ENCODE results near the gene NUS1. TPM values are rescaled to one million over a fixed set of nuclear protein-coding genes. Genes with fewer than 3 reads are reported as not detected.
A peak's percentile ranks its signal among the peaks of the same experiment; 100 is the strongest.

The NUS1 gene
- total and polyA plus RNA-seq, 2 of the 13 experiments (the other 11 are each of a cell fraction or from before 2014, with no cell fraction given), result 18.3 to 18.6 TPM

DNA sequence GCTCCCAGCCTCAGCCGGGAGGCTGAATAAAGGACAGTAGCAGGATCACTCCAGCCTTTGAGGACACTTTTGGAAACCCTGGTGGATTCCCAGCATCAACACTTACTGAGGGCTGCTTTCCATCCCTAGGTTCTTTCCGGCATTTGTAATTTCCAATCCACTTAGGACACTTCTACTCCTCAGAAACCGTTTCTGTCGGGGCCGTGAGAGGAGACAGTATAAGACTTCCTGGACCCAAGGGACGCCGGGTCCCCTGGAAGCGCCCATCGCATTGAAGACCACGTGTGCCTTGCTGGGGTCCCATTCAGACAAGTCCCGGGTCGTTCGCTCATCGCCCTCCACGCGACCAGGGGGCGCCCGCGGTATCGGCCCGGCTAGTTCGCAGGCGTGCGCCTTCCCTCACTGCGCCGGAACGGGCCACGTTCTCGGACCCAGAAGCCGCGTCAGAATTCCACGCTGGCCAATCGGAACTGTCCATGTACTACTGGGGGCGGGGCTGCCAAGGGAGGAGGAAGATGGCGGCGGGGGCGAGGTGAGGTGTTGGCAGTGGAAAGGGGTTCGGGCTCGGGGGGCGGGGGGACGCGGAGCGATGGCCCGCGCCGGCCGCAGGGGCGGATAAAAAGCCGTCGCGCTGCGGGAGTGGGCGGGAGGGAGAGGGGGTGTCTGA, at the start of gene NUS1 (continued):
- peak; percentile 25; the same call in 1 of the 2 replicates for TF ChIP-seq FOXP4 (CRISPR knock-in tag; IDR thresholded peaks at IDR 0.05)
- TF ChIP-seq ZNF235 (CRISPR knock-in tag; IDR thresholded peaks at IDR 0.05; ENCODE audit: borderline replicate concordance), result no peak
- no peak for TF ChIP-seq ZSCAN20 (CRISPR knock-in tag; IDR thresholded peaks at IDR 0.05; ENCODE audit: borderline replicate concordance)
- TF ChIP-seq ARID3A (IDR thresholded peaks at IDR 0.05; ENCODE audit: low read depth, low read length), result peak; percentile 38; the same call in 1 of the 2 replicates
- TF ChIP-seq, protein P1, sequence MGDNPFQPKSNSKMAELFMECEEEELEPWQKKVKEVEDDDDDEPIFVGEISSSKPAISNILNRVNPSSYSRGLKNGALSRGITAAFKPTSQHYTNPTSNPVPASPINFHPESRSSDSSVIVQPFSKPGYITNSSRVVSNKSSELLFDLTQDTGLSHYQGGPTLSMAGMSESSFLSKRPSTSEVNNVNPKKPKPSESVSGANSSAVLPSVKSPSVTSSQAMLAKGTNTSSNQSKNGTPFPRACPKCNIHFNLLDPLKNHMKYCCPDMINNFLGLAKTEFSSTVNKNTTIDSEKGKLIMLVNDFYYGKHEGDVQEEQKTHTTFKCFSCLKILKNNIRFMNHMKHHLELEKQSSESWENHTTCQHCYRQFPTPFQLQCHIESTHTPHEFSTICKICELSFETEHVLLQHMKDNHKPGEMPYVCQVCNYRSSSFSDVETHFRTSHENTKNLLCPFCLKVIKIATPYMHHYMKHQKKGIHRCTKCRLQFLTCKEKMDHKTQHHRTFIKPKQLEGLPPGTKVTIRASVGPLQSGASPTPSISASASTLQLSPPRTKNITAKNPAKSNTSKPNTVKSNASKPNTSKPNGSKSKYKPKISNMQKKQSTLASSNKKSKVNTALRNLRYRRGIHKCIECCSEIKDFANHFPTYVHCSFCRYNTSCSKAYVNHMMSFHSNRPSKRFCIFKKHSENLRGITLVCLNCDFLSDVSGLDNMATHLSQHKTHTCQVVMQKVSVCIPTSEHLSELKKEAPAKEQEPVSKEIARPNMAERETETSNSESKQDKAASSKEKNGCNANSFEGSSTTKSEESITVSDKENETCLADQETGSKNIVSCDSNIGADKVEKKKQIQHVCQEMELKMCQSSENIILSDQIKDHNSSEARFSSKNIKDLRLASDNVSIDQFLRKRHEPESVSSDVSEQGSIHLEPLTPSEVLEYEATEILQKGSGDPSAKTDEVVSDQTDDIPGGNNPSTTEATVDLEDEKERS (CRISPR knock-in tag; IDR thresholded peaks at IDR 0.05), result peak; percentile 86
- TF ChIP-seq GTF2F1 (IDR thresholded peaks at IDR 0.05; ENCODE audit: low read length), result 0 out of 2 replicates have a peak, but pooled peaks have one; percentile 22
- TF ChIP-seq CEBPZ (IDR thresholded peaks at IDR 0.05; ENCODE audit: low read length), result no peak
- peak; percentile 94 for TF ChIP-seq TEAD3 (CRISPR knock-in tag; optimal IDR thresholded peaks at IDR 0.05; ENCODE audit: borderline replicate concordance)
- 0 out of 2 replicates have a peak, but pooled peaks have one; percentile 15 for TF ChIP-seq ZNF17 (CRISPR knock-in tag; IDR thresholded peaks at IDR 0.05)
- no peak for TF ChIP-seq ZNF557 (CRISPR knock-in tag; IDR thresholded peaks at IDR 0.05)
- TF ChIP-seq AGO2 (optimal IDR thresholded peaks at IDR 0.05; ENCODE audit: low read depth, low read length), result peak; percentile 1
- TF ChIP-seq ZNF337 (CRISPR knock-in tag; IDR thresholded peaks at IDR 0.05; ENCODE audit: borderline replicate concordance, low read depth), result no peak
- TF ChIP-seq CEBPB (IDR thresholded peaks at IDR 0.05; ENCODE audit: borderline replicate concordance, low read depth, low read length), result no peak
- no peak for TF ChIP-seq ZFP36L2 (CRISPR knock-in tag; IDR thresholded peaks at IDR 0.05)

Data from HepG2 (cell line).